ENCODE data around the gene SCN10A. TPM values are rescaled to one million over a fixed set of nuclear protein-coding genes. Genes with fewer than 3 reads are reported as not detected.

The SCN10A gene
- not detected in 3 replicates for total RNA-seq (2021)
- percentile 0 among the genes with signal in this experiment for Bru-seq, nascent RNA
- long read RNA-seq, experiment 1, result 0 reads
- long read RNA-seq, experiment 2, result 0 reads
- long read RNA-seq, experiment 3, result 0 reads

DNA sequence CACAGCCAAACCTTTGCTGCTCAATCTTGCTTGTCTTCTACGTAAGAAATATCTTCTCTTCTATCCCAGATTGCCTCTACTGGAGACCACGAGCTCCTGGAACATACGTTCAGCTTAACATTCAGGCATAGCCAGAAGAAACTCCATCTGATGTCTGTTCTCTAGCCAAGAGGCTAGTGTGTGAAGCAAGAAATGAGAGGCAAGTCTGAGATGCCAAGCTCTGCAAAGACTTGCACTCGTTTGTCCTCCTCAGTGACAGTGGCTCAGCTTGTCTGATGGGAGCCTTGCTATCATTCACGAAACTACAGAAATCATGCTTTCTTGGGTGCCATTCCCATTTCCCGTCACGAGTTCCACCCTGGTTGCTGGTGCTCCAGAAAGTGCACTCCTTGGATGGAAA lies at the start of gene SCN10A:
Gene SCN10A, minus strand, starts transcription at position 192 of the 400 bp plus-strand sequence. CDS start 22,207 bp downstream, outside the sequence.
- no peak for DNase-seq (ENCODE audit: low spot score)
- no peak for TF ChIP-seq ZBTB21 (CRISPR knock-in tag; IDR thresholded peaks at IDR 0.05; ENCODE audit: borderline replicate concordance)
- no peak for TF ChIP-seq CBFB (CRISPR knock-in tag; IDR thresholded peaks at IDR 0.05; ENCODE audit: low read depth)
- TF ChIP-seq, protein P1, sequence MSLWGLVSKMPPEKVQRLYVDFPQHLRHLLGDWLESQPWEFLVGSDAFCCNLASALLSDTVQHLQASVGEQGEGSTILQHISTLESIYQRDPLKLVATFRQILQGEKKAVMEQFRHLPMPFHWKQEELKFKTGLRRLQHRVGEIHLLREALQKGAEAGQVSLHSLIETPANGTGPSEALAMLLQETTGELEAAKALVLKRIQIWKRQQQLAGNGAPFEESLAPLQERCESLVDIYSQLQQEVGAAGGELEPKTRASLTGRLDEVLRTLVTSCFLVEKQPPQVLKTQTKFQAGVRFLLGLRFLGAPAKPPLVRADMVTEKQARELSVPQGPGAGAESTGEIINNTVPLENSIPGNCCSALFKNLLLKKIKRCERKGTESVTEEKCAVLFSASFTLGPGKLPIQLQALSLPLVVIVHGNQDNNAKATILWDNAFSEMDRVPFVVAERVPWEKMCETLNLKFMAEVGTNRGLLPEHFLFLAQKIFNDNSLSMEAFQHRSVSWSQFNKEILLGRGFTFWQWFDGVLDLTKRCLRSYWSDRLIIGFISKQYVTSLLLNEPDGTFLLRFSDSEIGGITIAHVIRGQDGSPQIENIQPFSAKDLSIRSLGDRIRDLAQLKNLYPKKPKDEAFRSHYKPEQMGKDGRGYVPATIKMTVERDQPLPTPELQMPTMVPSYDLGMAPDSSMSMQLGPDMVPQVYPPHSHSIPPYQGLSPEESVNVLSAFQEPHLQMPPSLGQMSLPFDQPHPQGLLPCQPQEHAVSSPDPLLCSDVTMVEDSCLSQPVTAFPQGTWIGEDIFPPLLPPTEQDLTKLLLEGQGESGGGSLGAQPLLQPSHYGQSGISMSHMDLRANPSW (CRISPR knock-in tag; conservative IDR thresholded peaks at IDR 0.05; ENCODE audit: low read depth), result no peak
- ChIA-PET CTCF (no interaction called here), POLR2A (no interaction called here)
- H3K9me3 Mint-ChIP-seq, result no peaks in the 10 kb centered on the region
- H3K4me1 Mint-ChIP-seq, result no peaks in the 10 kb centered on the region
- ATAC-seq, result no peak
- no peak within 1 kb of the TSS for H3K27ac Mint-ChIP-seq
- no peaks in the 10 kb centered on the region for H3K27me3 Mint-ChIP-seq (ENCODE audit: low read depth)
- no peak within 1 kb of the TSS for H3K4me3 Mint-ChIP-seq
- H3K36me3 Mint-ChIP-seq, result no peaks in the 10 kb centered on the region

DNA sequence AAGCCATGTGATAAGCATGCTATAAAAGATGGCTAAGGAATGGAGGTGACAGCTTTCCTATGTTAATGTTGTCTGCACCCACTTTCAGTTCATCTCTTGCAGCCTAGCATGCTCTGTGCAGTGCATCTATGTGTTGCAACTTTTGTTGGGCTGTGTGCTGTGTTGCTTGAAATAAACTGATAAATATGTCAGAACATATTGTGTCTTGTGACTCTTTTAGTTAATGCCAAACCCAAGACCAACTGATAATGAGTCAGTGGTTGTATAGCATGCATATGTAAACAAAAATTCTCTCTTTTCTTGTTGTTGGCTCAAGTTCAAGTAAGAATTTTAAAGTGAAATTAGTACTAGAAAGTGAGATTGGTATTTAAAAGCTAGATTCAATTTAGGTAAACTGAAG lies 37.0 kb upstream of the SCN10A start:
- 0 out of 2 replicates have a peak, but pooled peaks cover 4% of the 10 kb centered on the region for H3K4me1 Mint-ChIP-seq
- ATAC-seq (no peak), DNase-seq (ENCODE audit: low spot score) (no peak)
- 0 out of 2 replicates have a peak, but pooled peaks cover 6% of the 10 kb centered on the region for H3K36me3 Mint-ChIP-seq
- no peak overlapping the region for H3K4me3 Mint-ChIP-seq
- ChIA-PET POLR2A (no interaction called here), CTCF (interaction anchor here (1.0 to 2.4 kb wide), 2 partner anchors 147 to 177 kb away, joined by 3 to 7 read pairs; no protein-coding TSS in a partner anchor)
- peaks cover 7% of the 10 kb centered on the region for H3K9me3 Mint-ChIP-seq
- no peaks in the 10 kb centered on the region; the same call in 1 of the 2 replicates for H3K27me3 Mint-ChIP-seq (ENCODE audit: low read depth)
- H3K27ac Mint-ChIP-seq, result no peak overlapping the region
- TF ChIP-seq SMAD3 (CRISPR knock-in tag; IDR thresholded peaks at IDR 0.05; ENCODE audit: borderline replicate concordance) (no peak), CREB1 (CRISPR knock-in tag; IDR thresholded peaks at IDR 0.05) (no peak), FOXP1 (CRISPR knock-in tag; IDR thresholded peaks at IDR 0.05; ENCODE audit: borderline replicate concordance) (no peak), NR3C1 (CRISPR knock-in tag; conservative IDR thresholded peaks at IDR 0.05; ENCODE audit: low read depth) (no peak), KAT7 (CRISPR knock-in tag; IDR thresholded peaks at IDR 0.05; ENCODE audit: borderline replicate concordance) (no peak), GTF2I (CRISPR knock-in tag; conservative IDR thresholded peaks at IDR 0.05) (no peak), ESRRA (CRISPR knock-in tag; IDR thresholded peaks at IDR 0.05; ENCODE audit: borderline replicate concordance) (no peak), SOX15 (CRISPR knock-in tag; IDR thresholded peaks at IDR 0.05) (no peak), SP1 (CRISPR knock-in tag; conservative IDR thresholded peaks at IDR 0.05) (no peak), ZNF263 (CRISPR knock-in tag; IDR thresholded peaks at IDR 0.05; ENCODE audit: low read depth) (no peak), CREM (CRISPR knock-in tag; IDR thresholded peaks at IDR 0.05) (no peak), ZNF317 (CRISPR knock-in tag; IDR thresholded peaks at IDR 0.05; ENCODE audit: borderline replicate concordance, low read depth) (no peak), ZNF121 (CRISPR knock-in tag; IDR thresholded peaks at IDR 0.05) (no peak), NFYB (CRISPR knock-in tag; conservative IDR thresholded peaks at IDR 0.05; ENCODE audit: low read depth) (no peak)
- TF ChIP-seq, protein P2, sequence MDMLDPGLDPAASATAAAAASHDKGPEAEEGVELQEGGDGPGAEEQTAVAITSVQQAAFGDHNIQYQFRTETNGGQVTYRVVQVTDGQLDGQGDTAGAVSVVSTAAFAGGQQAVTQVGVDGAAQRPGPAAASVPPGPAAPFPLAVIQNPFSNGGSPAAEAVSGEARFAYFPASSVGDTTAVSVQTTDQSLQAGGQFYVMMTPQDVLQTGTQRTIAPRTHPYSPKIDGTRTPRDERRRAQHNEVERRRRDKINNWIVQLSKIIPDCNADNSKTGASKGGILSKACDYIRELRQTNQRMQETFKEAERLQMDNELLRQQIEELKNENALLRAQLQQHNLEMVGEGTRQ (CRISPR knock-in tag; IDR thresholded peaks at IDR 0.05), result no peak
- TF ChIP-seq, protein P3, sequence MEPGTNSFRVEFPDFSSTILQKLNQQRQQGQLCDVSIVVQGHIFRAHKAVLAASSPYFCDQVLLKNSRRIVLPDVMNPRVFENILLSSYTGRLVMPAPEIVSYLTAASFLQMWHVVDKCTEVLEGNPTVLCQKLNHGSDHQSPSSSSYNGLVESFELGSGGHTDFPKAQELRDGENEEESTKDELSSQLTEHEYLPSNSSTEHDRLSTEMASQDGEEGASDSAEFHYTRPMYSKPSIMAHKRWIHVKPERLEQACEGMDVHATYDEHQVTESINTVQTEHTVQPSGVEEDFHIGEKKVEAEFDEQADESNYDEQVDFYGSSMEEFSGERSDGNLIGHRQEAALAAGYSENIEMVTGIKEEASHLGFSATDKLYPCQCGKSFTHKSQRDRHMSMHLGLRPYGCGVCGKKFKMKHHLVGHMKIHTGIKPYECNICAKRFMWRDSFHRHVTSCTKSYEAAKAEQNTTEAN (CRISPR knock-in tag; IDR thresholded peaks at IDR 0.05), result no peak
- TF ChIP-seq, protein P4, sequence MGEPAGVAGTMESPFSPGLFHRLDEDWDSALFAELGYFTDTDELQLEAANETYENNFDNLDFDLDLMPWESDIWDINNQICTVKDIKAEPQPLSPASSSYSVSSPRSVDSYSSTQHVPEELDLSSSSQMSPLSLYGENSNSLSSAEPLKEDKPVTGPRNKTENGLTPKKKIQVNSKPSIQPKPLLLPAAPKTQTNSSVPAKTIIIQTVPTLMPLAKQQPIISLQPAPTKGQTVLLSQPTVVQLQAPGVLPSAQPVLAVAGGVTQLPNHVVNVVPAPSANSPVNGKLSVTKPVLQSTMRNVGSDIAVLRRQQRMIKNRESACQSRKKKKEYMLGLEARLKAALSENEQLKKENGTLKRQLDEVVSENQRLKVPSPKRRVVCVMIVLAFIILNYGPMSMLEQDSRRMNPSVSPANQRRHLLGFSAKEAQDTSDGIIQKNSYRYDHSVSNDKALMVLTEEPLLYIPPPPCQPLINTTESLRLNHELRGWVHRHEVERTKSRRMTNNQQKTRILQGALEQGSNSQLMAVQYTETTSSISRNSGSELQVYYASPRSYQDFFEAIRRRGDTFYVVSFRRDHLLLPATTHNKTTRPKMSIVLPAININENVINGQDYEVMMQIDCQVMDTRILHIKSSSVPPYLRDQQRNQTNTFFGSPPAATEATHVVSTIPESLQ (CRISPR knock-in tag; IDR thresholded peaks at IDR 0.05), result no peak
- TF ChIP-seq, protein P5, sequence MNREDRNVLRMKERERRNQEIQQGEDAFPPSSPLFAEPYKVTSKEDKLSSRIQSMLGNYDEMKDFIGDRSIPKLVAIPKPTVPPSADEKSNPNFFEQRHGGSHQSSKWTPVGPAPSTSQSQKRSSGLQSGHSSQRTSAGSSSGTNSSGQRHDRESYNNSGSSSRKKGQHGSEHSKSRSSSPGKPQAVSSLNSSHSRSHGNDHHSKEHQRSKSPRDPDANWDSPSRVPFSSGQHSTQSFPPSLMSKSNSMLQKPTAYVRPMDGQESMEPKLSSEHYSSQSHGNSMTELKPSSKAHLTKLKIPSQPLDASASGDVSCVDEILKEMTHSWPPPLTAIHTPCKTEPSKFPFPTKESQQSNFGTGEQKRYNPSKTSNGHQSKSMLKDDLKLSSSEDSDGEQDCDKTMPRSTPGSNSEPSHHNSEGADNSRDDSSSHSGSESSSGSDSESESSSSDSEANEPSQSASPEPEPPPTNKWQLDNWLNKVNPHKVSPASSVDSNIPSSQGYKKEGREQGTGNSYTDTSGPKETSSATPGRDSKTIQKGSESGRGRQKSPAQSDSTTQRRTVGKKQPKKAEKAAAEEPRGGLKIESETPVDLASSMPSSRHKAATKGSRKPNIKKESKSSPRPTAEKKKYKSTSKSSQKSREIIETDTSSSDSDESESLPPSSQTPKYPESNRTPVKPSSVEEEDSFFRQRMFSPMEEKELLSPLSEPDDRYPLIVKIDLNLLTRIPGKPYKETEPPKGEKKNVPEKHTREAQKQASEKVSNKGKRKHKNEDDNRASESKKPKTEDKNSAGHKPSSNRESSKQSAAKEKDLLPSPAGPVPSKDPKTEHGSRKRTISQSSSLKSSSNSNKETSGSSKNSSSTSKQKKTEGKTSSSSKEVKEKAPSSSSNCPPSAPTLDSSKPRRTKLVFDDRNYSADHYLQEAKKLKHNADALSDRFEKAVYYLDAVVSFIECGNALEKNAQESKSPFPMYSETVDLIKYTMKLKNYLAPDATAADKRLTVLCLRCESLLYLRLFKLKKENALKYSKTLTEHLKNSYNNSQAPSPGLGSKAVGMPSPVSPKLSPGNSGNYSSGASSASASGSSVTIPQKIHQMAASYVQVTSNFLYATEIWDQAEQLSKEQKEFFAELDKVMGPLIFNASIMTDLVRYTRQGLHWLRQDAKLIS (CRISPR knock-in tag; IDR thresholded peaks at IDR 0.05; ENCODE audit: borderline replicate concordance), result no peak
